H1 (cell line): ENCODE data around the gene ZMYND10. TPM values are rescaled to one million over a fixed set of nuclear protein-coding genes. Genes with fewer than 3 reads are reported as not detected.

Experiments
- CTCF ChIA-PET: fragments of 300-600 bp; sonication (Branson Sonifier 250); formaldehyde crosslinking; loops from one replicate; lab custom pipeline; 2021; ENCODE audit not compliant: partially characterized antibody; lab: Charles Lee
- POLR2A ChIA-PET: fragments of 300-600 bp; sonication (Branson Sonifier 250); formaldehyde crosslinking; loops from one replicate; lab custom pipeline; 2021; ENCODE audit warnings: inconsistent platforms; ENCODE audit not compliant: partially characterized antibody; lab: Charles Lee
- DNase-seq, 2 experiments: peaks; one replicate each; pipeline versions ENCODE4 v3.0.0 to v3.0.0-alpha.2; 2010 to 2022; ENCODE audit warnings: low spot score in 2 of 2, low read depth in 1 of 2, mixed read lengths in 1 of 2
- FAIRE-seq: peaks from 2 replicates; lab custom pipeline; 2011; peaks lifted over from hg19 to GRCh38; lab: Jason Lieb, UNC
- H2AFZ ChIP-seq: 2 replicates; pipeline ENCODE4 v1.8.1; 2012; ENCODE audit warnings: low read length, inconsistent platforms
- H2AK5ac ChIP-seq: 2 replicates; pipeline ENCODE4 v1.6.1; 2013; ENCODE audit warnings: low read depth, low read length
- H2BK120ac ChIP-seq: replicated peaks from 2 replicates; pipeline ENCODE3; 2013; ENCODE audit warnings: low read depth, low read length, inconsistent platforms
- H2BK12ac ChIP-seq: 2 replicates; pipeline ENCODE4 v1.6.1; 2013; ENCODE audit warnings: low read depth, low read length
- H2BK15ac ChIP-seq: 2 replicates; pipeline ENCODE4 v1.6.1; 2013; ENCODE audit warnings: low read length
- H2BK20ac ChIP-seq: 2 replicates; pipeline ENCODE4 v1.6.1; 2013; ENCODE audit warnings: low read length
- H2BK5ac ChIP-seq: 2 replicates; pipeline ENCODE4 v1.6.1; 2013; ENCODE audit warnings: low read depth, low read length
- H3K14ac ChIP-seq: 2 replicates; pipeline ENCODE4 v1.6.1; 2013; ENCODE audit warnings: inconsistent platforms; ENCODE audit not compliant: insufficient read length
- H3K18ac ChIP-seq: 2 replicates; pipeline ENCODE4 v1.6.1; 2013; ENCODE audit warnings: low read length; ENCODE audit errors: extremely low read depth
- H3K23ac ChIP-seq: 2 replicates; pipeline ENCODE4 v1.6.1; 2013; ENCODE audit warnings: inconsistent platforms; ENCODE audit not compliant: insufficient read length
- H3K23me2 ChIP-seq: 2 replicates; pipeline ENCODE4 v1.6.1; 2013; ENCODE audit warnings: low read depth, low read length
- H3K27ac ChIP-seq: 2 replicates; pipeline ENCODE4 v1.6.1; 2011; ENCODE audit warnings: low read depth, low read length, inconsistent platforms
- H3K27me3 ChIP-seq, 4 experiments: replicated peaks in 1 of 4; 1 replicate in 1 of 4; 2 replicates in 3 of 4; pipeline versions ENCODE4 v1.6.1 to v1.8.1; 2011 to 2013; ENCODE audit warnings: low read length in 3 of 4, mild to moderate bottlenecking in 3 of 4, inconsistent platforms in 2 of 4, mixed read lengths in 2 of 4, moderate library complexity in 1 of 4; ENCODE audit not compliant: control insufficient read depth in 3 of 4, insufficient read depth in 3 of 4; ENCODE audit errors: extremely low read depth in 1 of 4
- H3K36me3 ChIP-seq, 4 experiments: 2 replicates each; pipeline versions ENCODE4 v1.6.1 to v1.8.1; 2011 to 2013; ENCODE audit warnings: mild to moderate bottlenecking in 4 of 4, low read length in 3 of 4, moderate library complexity in 2 of 4, control low read depth in 1 of 4, inconsistent platforms in 1 of 4; ENCODE audit not compliant: insufficient read depth in 4 of 4, control insufficient read depth in 2 of 4
- H3K4ac ChIP-seq: replicated peaks from 2 replicates; pipeline ENCODE3; 2013; ENCODE audit warnings: low read length, low read depth, mixed read lengths, inconsistent platforms; ENCODE audit not compliant: insufficient read length
- H3K4me1 ChIP-seq, 4 experiments: replicated peaks in 1 of 4; 1 replicate in 1 of 4; 2 replicates in 3 of 4; pipeline versions ENCODE4 v1.6.1 to v1.8.1; 2011 to 2013; ENCODE audit warnings: low read length in 3 of 4, inconsistent platforms in 2 of 4, mixed read lengths in 1 of 4; ENCODE audit not compliant: insufficient read depth in 4 of 4, control insufficient read depth in 3 of 4
- H3K4me2 ChIP-seq, 2 experiments: 2 replicates each; pipeline versions ENCODE4 v1.6.1 to v1.8.1; 2011 to 2013; ENCODE audit warnings: low read depth in 2 of 2, low read length in 2 of 2, control low read depth in 1 of 2, inconsistent platforms in 1 of 2, mild to moderate bottlenecking in 1 of 2; ENCODE audit not compliant: insufficient read depth in 1 of 2
- H3K4me3 ChIP-seq, 4 experiments: fragments of 200-600, 300-600 bp in 1 of 4; sonication (generic), shearing (Covaris generic), sonication (Bioruptor Twin) in 1 of 4; 2 replicates each; pipeline versions ENCODE4 v1.5.1 to v1.8.1; 2011 to 2016; ENCODE audit warnings: low read length in 4 of 4, low read depth in 3 of 4, control low read depth in 2 of 4, inconsistent platforms in 2 of 4, mild to moderate bottlenecking in 2 of 4, mixed read lengths in 1 of 4, moderate library complexity in 1 of 4; ENCODE audit not compliant: insufficient read depth in 2 of 4; ENCODE audit errors: extremely low read depth in 1 of 4
- H3K56ac ChIP-seq: replicated peaks from 2 replicates; pipeline ENCODE3; 2013; ENCODE audit warnings: low read depth, mild to moderate bottlenecking, mixed read lengths, low read length, inconsistent platforms; ENCODE audit not compliant: insufficient read length
- H3K79me1 ChIP-seq: 2 replicates; pipeline ENCODE4 v1.6.1; 2013; ENCODE audit warnings: low read depth, low read length, control low read depth
- H3K79me2 ChIP-seq, 2 experiments: 2 replicates each; pipeline versions ENCODE4 v1.6.1 to v1.8.1; 2012 to 2013; ENCODE audit warnings: low read length in 2 of 2, mild to moderate bottlenecking in 2 of 2, inconsistent platforms in 1 of 2; ENCODE audit not compliant: insufficient read depth in 2 of 2, control insufficient read depth in 1 of 2
- H3K9ac ChIP-seq, 4 experiments: replicated peaks in 1 of 4; 1 replicate in 1 of 4; 2 replicates in 3 of 4; pipeline versions ENCODE4 v1.6.1 to v1.8.1; 2011 to 2013; ENCODE audit warnings: low read depth in 3 of 4, low read length in 3 of 4, control low read depth in 2 of 4, mild to moderate bottlenecking in 2 of 4, moderate library complexity in 2 of 4, inconsistent platforms in 1 of 4; ENCODE audit errors: extremely low read depth in 1 of 4
- H3K9me3 ChIP-seq, 2 experiments: 2 replicates each; pipeline versions ENCODE4 v1.6.1 to v1.8.1; 2012 to 2013; ENCODE audit warnings: mild to moderate bottlenecking in 2 of 2, moderate library complexity in 2 of 2, control low read depth in 1 of 2, inconsistent platforms in 1 of 2, low read depth in 1 of 2, low read length in 1 of 2, mixed read lengths in 1 of 2; ENCODE audit not compliant: insufficient read depth in 2 of 2
- H4K20me1 ChIP-seq, 2 experiments: replicated peaks in 1 of 2; 2 replicates each; pipeline versions ENCODE3 to v1.8.1; 2011 to 2013; ENCODE audit warnings: inconsistent platforms in 2 of 2, low read length in 2 of 2, mild to moderate bottlenecking in 1 of 2; ENCODE audit not compliant: insufficient read depth in 2 of 2, control insufficient read depth in 1 of 2
- H4K5ac ChIP-seq: 2 replicates; pipeline ENCODE4 v1.6.1; 2013; ENCODE audit warnings: low read length, low read depth, mixed read lengths, inconsistent platforms; ENCODE audit not compliant: insufficient read length
- H4K8ac ChIP-seq: 2 replicates; pipeline ENCODE4 v1.8.0; 2013; ENCODE audit warnings: mild to moderate bottlenecking, moderate library complexity, low read length, inconsistent platforms; ENCODE audit not compliant: insufficient read depth; ENCODE audit errors: extremely low read depth
- H4K91ac ChIP-seq: replicated peaks from 2 replicates; pipeline ENCODE3; 2013; ENCODE audit warnings: low read length, mixed read lengths, inconsistent platforms; ENCODE audit not compliant: insufficient read length
- ASH2L ChIP-seq: fragments of 200-600, 300-600 bp; sonication (generic); IDR thresholded peaks from one replicate; pipeline ENCODE4 v1.7.1; 2017; ENCODE audit warnings: low read length
- BACH1 ChIP-seq: IDR thresholded peaks from 2 replicates; pipeline ENCODE4 v1.6.1; 2012; ENCODE audit warnings: low read length, improper control_type of control experiment
- CBX8 ChIP-seq: fragments of 300-800, 300-1000 bp; sonication (generic); IDR thresholded peaks from 2 replicates; pipeline ENCODE4 v1.7.1; 2016; ENCODE audit warnings: low read depth, low read length, borderline replicate concordance
- EP300 ChIP-seq, 2 experiments: IDR thresholded peaks; 1 replicate in 1 of 2; 2 replicates in 1 of 2; pipeline ENCODE4 v1.6.1; 2011 to 2012; ENCODE audit warnings: low read depth in 2 of 2, low read length in 2 of 2, mild to moderate bottlenecking in 2 of 2, borderline replicate concordance in 1 of 2, inconsistent platforms in 1 of 2, moderate library complexity in 1 of 2
- JUND ChIP-seq: IDR thresholded peaks from 2 replicates; pipeline ENCODE4 v1.6.1; 2011; ENCODE audit warnings: mild to moderate bottlenecking, improper control_type of control experiment, low read length
- KDM1A ChIP-seq: fragments of 200-600, 300-600 bp; sonication (generic); IDR thresholded peaks from 2 replicates; pipeline ENCODE4 v1.7.1; 2016; ENCODE audit warnings: mild to moderate bottlenecking, low read length, borderline replicate concordance
- KDM4A ChIP-seq: IDR thresholded peaks from one replicate; pipeline ENCODE4 v1.7.1; 2012; ENCODE audit warnings: low read depth, mild to moderate bottlenecking, moderate library complexity, low read length, inconsistent platforms; ENCODE audit not compliant: severe bottlenecking
- POLR2A ChIP-seq, 2 experiments: IDR thresholded peaks; 1 replicate in 1 of 2; 2 replicates in 1 of 2; pipeline ENCODE4 v1.6.1; 2011; ENCODE audit warnings: low read depth in 2 of 2, low read length in 2 of 2, mild to moderate bottlenecking in 2 of 2; ENCODE audit errors: control extremely low read depth in 1 of 2
- RAD21 ChIP-seq, 2 experiments: IDR thresholded peaks in 1 of 2; conservative IDR thresholded peaks in 1 of 2; 2 replicates each; pipeline ENCODE4 v1.6.1; 2011; ENCODE audit warnings: low read depth in 2 of 2, low read length in 2 of 2, improper control_type of control experiment in 1 of 2, inconsistent platforms in 1 of 2, mild to moderate bottlenecking in 1 of 2, moderate library complexity in 1 of 2
- SIX5 ChIP-seq: IDR thresholded peaks from 2 replicates; pipeline ENCODE4 v1.6.1; 2011; ENCODE audit warnings: mild to moderate bottlenecking, low read depth, low read length
- SP4 ChIP-seq: IDR thresholded peaks from 2 replicates; pipeline ENCODE4 v1.6.1; 2012; ENCODE audit warnings: low read length, inconsistent platforms
- TAF1 ChIP-seq: IDR thresholded peaks from 2 replicates; pipeline ENCODE4 v1.6.1; 2011; ENCODE audit warnings: mild to moderate bottlenecking, low read depth, low read length
- ZNF274 ChIP-seq: IDR thresholded peaks from 2 replicates; pipeline ENCODE4 v1.7.0; 2012; ENCODE audit warnings: low read length, borderline replicate concordance; ENCODE audit errors: extremely low read depth
- WGBS, 2 experiments: shearing (Covaris generic) in 1 of 2; methylation state at CpG; one replicate each; pipeline versions ENCODE4 v1.1.6 to v1.1.7; 2013 to 2015; ENCODE audit warnings: low lambda C conversion rate in 2 of 2, mixed read lengths in 2 of 2, inconsistent platforms in 1 of 2, low coverage in 1 of 2, missing lambda C conversion rate in 1 of 2; ENCODE audit not compliant: insufficient replicate concordance in 2 of 2, insufficient coverage in 1 of 2, insufficient read length in 1 of 2; ENCODE audit errors: extremely low coverage in 1 of 2, missing lambda C conversion rate in 1 of 2; 5-methylcytosine and 5-hydroxymethylcytosine counted together
- polyA plus RNA-seq, 7 experiments: library from polyadenylated mRNA; depleted of rRNA in 3 of 7; stranded (reverse) in 5 of 7; unstranded in 2 of 7; fragments of >200 nt in 5 of 7; fragments of 200-250 nt in 2 of 7; gene quantifications; 1 replicate in 5 of 7; 2 replicates in 1 of 7; 4 replicates in 1 of 7; pipeline versions ENCODE4 v1.2.1 to v1.2.3, GENCODE V29; 2011 to 2013; ENCODE audit warnings: missing spikeins in 2 of 7, mixed read lengths in 2 of 7
- total RNA-seq: library from RNA; stranded (reverse); fragmentation: NEBNext Ultra II Directional; extraction: Animal tissue kit (Norgen Biotek cat#: 25700); gene quantifications from 2 replicates; pipeline ENCODE4 v1.2.1, GENCODE V29; 2021

ZMYND10 gene
- total and polyA plus RNA-seq, 2 of the 8 experiments (the other 6 are each of a cell fraction or from before 2014, with no cell fraction given) = 0.56 to 0.79 TPM

DNA sequence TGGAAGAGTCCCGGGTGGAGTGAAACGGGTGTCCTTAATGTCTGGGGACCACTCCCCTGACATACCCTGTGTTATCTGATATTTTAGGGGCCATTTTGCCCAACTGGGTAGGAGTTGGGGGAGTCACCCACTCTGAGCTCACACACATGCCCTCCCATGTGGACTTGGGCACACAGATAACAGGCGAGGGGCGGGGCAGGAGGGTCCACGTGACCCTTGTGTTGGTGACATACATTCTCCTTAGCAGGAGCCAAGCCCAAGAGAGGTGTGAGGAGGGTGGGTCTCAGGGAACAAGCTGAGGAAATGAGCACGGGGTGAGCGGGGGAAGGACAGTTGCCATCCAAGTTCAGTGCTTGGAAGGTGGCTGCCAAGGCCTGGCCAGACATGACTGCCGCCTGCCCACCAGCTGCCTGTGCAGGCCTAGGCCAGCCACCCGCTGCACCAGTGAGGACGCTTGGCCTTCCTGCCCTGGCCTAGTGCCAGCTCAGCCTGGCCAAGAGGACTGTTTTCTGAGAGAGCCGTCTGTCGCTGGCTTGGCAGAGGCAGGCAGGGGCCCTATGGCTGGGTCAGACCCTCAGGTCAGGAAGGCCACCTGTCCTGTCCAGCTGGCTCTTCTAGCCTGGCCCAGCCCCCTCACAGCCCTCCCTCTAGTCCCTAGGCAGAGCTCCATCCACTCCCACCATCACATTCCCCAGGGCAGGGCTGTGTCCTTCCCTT, 45.1 kb upstream of the ZMYND10 start:
- no peak overlapping the region for H2BK15ac ChIP-seq
- H3K23me2 ChIP-seq = no peaks in the 10 kb centered on the region
- H3K27me3 ChIP-seq = no peaks in the 10 kb centered on the region
- no peak overlapping the region for H2AK5ac ChIP-seq
- H4K8ac ChIP-seq = no peak overlapping the region
- H3K9me3 ChIP-seq = no peaks in the 10 kb centered on the region
- no peak overlapping the region for H2BK12ac ChIP-seq
- H3K9ac ChIP-seq = no peak overlapping the region
- H3K4me1 ChIP-seq = peaks cover 0 to 2% (median under 1%) of the 10 kb centered on the region in 4 experiments; a peak in 2 of 7 replicates
- DNase-seq (no peak), FAIRE-seq (no peak)
- H4K5ac ChIP-seq = no peak overlapping the region
- H2BK5ac ChIP-seq = no peak overlapping the region
- no peaks in the 10 kb centered on the region for H3K79me1 ChIP-seq
- H4K91ac ChIP-seq = no peak overlapping the region
- no peak overlapping the region for H2BK20ac ChIP-seq
- no peak overlapping the region for H3K56ac ChIP-seq
- no peak overlapping the region for H2AFZ ChIP-seq
- H3K36me3 ChIP-seq = no peaks in the 10 kb centered on the region
- no peak overlapping the region for H3K4me3 ChIP-seq
- no peak overlapping the region for H3K18ac ChIP-seq
- H3K79me2 ChIP-seq = no peaks in the 10 kb centered on the region
- no peak overlapping the region for H3K27ac ChIP-seq
- H3K14ac ChIP-seq = no peak overlapping the region
- ChIA-PET POLR2A (interaction anchor here (1.2 to 1.5 kb wide), 2 partner anchors 11 to 25 kb away, joined by 3 to 7 read pairs; no protein-coding TSS in a partner anchor), CTCF (interaction anchor here (0.6 to 9.3 kb wide), 16 partner anchors 9 to 225 kb away, joined by 3 to 136 read pairs (median 6); partner anchors contain the start of genes CYB561D2, NPRL2 and ZMYND10)
- no peak overlapping the region for H3K4ac ChIP-seq
- no peak overlapping the region for H2BK120ac ChIP-seq
- H4K20me1 ChIP-seq = peaks cover 3 to 4% of the 10 kb centered on the region in 2 experiments
- 87% methylated on average over 12 of the region's 12 CpGs; no CpG with 5 or more reads in 1 of the 2 experiments for WGBS, 2 experiments
- no peak overlapping the region for H3K23ac ChIP-seq
- H3K4me2 ChIP-seq = no peak overlapping the region
- no peak for TF ChIP-seq RAD21 (IDR thresholded peaks at IDR 0.05 in 1 of 2, conservative IDR thresholded peaks at IDR 0.05 in 1 of 2; ENCODE audit: low read depth in 2 of 2, low read length in 2 of 2)
- TF ChIP-seq BACH1 = no peak
- no peak for TF ChIP-seq SIX5
- no peak for TF ChIP-seq SP4
- no peak for TF ChIP-seq POLR2A (IDR thresholded peaks at IDR 0.05; ENCODE audit: control extremely low read depth in 1 of 2, low read depth in 2 of 2, low read length in 2 of 2)
- no peak for TF ChIP-seq JUND
- TF ChIP-seq ZNF274 = no peak
- TF ChIP-seq ASH2L = no peak
- TF ChIP-seq EP300 (IDR thresholded peaks at IDR 0.05; ENCODE audit: borderline replicate concordance in 1 of 2, low read depth in 2 of 2, low read length in 2 of 2) = no peak
- no peak for TF ChIP-seq CBX8
- no peak for TF ChIP-seq KDM1A
- no peak for TF ChIP-seq KDM4A
- no peak for TF ChIP-seq TAF1
